Peyer's patch (tissue), 4 donors: Measurements from ENCODE around the gene FAM177B. TPM values are rescaled to one million over a fixed set of nuclear protein-coding genes. Genes with fewer than 3 reads are reported as not detected.
A peak's percentile ranks its signal among the peaks of the same experiment; 100 is the strongest.

Source experiments
- DNase-seq, 3 donors: peaks; one replicate each; pipeline ENCODE4 v3.0.0-alpha.2; 2017 to 2019
- H3K27ac ChIP-seq, 4 donors: fragments of 200-600 bp; sonication (generic); one replicate each; pipeline ENCODE4 v1.5.1; 2016 to 2019
- H3K27me3 ChIP-seq, 2 donors: fragments of 200-600 bp; sonication (generic); one replicate each; pipeline ENCODE4 v1.5.1; 2019
- H3K36me3 ChIP-seq, 3 donors: fragments of 200-600 bp; sonication (generic); one replicate each; pipeline ENCODE4 v1.5.1; 2016 to 2019
- H3K4me1 ChIP-seq, 4 donors: fragments of 200-600 bp; sonication (generic); one replicate each; pipeline ENCODE4 v1.5.1; 2016 to 2019
- H3K4me3 ChIP-seq, 4 donors: fragments of 200-600 bp; sonication (generic); 1 replicate in 3 of 4; 2 replicates in 1 of 4; pipeline ENCODE4 v1.5.1; 2016 to 2019; ENCODE audit warnings: mild to moderate bottlenecking in 1 of 4
- H3K9me3 ChIP-seq, 4 donors: fragments of 200-600 bp; sonication (generic); one replicate each; pipeline ENCODE4 v1.5.1; 2016 to 2019; ENCODE audit warnings: mild to moderate bottlenecking in 1 of 4
- POLR2A ChIP-seq, 2 donors: fragments of 450-650 bp; IDR thresholded peaks; one replicate each; pipeline ENCODE4 v1.5.1; 2017; ENCODE audit warnings: antibody characterized with exemption in 2 of 2, mild to moderate bottlenecking in 2 of 2, moderate library complexity in 2 of 2
- total RNA-seq, 4 donors: library from RNA; depleted of rRNA; stranded (reverse); fragments of >200 nt; gene quantifications; one replicate each; pipeline ENCODE4 v1.1.0, GENCODE V29; 2016
- TF ChIP-seq, protein P1 (sequence below), 6 experiments: fragments of 450-650 bp in 4 of 6; fragments of 200-600 bp in 2 of 6; sonication (generic) in 1 of 6; IDR thresholded peaks; one replicate each; pipeline ENCODE4 v1.5.1; 2017 to 2019; ENCODE audit warnings: antibody characterized with exemption in 6 of 6, mild to moderate bottlenecking in 3 of 6, moderate library complexity in 1 of 6

The FAM177B gene
- total RNA-seq, 4 donors from 2014 or later = 14.9 to 40.4 (median 19.6) TPM

DNA sequence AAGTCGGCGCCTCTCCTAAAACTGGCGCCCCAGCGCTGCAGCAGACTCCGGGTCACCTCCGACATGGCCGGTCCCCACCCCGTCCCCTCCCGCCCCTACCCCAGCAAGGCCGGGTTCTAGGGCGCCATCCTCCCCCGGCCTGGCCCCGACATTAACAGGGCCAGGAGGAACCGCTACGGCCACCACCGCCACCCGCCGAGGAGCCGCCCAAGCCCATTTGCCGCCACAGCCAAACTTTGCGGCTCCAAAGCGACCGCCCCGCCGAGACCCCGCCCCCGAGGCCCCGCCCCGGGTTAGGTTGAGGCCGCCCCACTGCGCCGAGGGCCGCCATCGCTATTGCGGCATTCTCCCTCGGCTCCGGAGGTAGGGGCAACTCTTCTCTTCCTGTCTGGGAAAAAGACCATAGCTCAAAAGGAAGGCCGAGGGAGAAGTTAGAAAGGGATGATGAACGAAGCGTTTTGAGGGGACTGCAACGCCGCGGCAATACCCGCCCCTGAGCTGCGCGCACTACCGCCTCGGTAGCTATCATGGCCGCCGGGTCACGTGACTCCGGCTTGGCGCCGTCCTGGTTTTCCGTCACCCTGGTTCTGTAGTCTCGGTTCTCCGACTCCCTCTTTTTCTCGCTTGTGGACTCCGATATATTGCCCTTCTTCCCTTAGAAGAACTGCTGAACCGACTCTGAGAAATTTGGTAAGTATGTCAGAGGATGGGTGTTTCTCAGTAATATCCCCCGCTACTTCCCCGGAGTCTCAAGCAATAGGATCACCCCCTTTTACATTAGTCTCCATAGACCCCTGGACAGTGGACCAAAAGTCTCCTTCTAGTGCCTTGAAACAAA, 24.5 kb upstream of the FAM177B start, which contains the start of the genes AIDA and BROX:
Gene AIDA, minus strand, starts transcription at position 239 of the 838 bp plus-strand sequence. Its CDS starts 174 bp downstream, at position 65.
Gene BROX, plus strand, starts transcription at position 312 of the 838 bp plus-strand sequence. CDS start 3,136 bp downstream, outside the sequence.
- Histone ChIP-seq H3K4me3 (peak within 1 kb of the TSS; percentile 58 to 94 (median 80)), H3K36me3 (peaks cover 0 to 26% (median 0%) of the 10 kb centered on the region in 3 donors), H3K27ac (peak within 1 kb of the TSS; percentile 87 to 98 (median 96)), H3K4me1 (peaks cover 0 to 18% (median 5%) of the 10 kb centered on the region in 4 donors), H3K27me3 (no peaks in the 10 kb centered on the region), H3K9me3 (no peaks in the 10 kb centered on the region)
- DNase-seq = peak; percentile 94 to 98 (median 97)
- TF ChIP-seq, protein P1, sequence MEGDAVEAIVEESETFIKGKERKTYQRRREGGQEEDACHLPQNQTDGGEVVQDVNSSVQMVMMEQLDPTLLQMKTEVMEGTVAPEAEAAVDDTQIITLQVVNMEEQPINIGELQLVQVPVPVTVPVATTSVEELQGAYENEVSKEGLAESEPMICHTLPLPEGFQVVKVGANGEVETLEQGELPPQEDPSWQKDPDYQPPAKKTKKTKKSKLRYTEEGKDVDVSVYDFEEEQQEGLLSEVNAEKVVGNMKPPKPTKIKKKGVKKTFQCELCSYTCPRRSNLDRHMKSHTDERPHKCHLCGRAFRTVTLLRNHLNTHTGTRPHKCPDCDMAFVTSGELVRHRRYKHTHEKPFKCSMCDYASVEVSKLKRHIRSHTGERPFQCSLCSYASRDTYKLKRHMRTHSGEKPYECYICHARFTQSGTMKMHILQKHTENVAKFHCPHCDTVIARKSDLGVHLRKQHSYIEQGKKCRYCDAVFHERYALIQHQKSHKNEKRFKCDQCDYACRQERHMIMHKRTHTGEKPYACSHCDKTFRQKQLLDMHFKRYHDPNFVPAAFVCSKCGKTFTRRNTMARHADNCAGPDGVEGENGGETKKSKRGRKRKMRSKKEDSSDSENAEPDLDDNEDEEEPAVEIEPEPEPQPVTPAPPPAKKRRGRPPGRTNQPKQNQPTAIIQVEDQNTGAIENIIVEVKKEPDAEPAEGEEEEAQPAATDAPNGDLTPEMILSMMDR (IDR thresholded peaks at IDR 0.05) = no peak
- peak; percentile 23 to 48 for TF ChIP-seq POLR2A (IDR thresholded peaks at IDR 0.05)

DNA sequence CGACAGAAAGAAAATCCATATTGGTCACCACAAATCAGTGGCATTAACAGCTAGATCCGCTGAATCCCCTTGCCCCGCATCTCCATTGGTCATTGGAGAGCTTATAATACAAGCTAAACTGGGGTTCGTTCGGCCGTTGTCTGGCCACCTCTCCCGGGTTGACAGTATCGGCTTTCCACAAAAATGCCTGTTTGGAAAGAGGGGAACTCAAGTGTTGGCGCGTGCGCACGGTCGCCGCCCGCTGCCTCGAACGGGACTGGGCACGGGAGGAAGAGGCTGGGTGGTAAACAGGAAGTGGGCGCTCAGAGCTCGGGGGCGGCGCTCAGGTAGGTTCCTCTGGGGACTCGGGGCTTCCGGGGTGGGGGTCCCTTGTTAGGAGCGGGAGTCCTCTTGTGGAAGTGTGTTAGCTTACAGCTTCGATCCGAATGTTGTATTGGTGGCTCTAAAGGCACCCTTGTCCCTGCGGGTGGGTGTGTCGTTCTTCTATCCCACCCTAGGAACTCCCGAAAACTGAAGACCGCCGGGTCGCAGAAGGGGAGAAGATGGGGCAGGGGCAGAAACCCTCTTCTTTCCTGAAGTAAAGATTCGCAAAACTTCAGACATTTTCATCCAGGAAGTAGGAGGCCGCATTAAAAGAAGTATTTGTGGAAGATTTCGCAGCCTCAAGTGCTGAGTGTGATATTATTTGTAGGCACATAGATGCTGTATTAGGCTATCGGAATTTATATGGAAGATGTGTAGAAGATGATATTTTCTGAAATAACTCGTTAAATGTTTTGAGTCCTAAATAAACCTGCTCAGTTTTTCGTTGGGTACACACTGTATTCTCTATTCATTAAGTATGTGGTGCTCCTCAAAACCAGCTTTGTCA, 23.7 kb upstream of the FAM177B start:
- peak; percentile 92 to 98 (median 97) for DNase-seq
- Histone ChIP-seq H3K4me1 (peaks cover 0 to 18% (median 5%) of the 10 kb centered on the region in 4 donors), H3K27me3 (no peaks in the 10 kb centered on the region), H3K9me3 (no peaks in the 10 kb centered on the region), H3K36me3 (peaks cover 0 to 34% (median 0%) of the 10 kb centered on the region in 3 donors), H3K27ac (peak overlapping the region; percentile 87 to 98 (median 96)), H3K4me3 (peak overlapping the region; percentile 58 to 94 (median 80))
- TF ChIP-seq, protein P1 (IDR thresholded peaks at IDR 0.05) = peak in 1 of 6 experiments; percentile 1
- peak; percentile 32 to 50 for TF ChIP-seq POLR2A (IDR thresholded peaks at IDR 0.05)

DNA sequence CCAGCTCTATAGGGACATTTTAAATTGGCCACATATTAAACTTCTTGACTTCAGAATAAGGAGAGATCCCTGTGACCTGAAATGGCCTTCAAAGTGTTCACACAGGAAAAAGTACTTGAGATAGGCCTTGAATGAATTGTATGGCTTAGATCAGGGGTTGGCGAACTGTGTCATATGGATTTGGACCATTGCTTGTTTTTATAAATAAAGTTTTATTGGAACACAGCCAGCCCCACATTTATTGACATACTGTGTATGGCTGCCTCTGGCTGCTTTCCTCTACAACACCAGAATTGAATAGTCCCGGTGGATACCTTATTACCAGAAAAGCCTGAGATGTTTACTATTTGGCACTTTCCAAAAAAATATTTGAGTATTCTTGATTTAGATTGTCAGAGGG, 20.6 kb upstream of the FAM177B start:
- peaks cover 0 to 63% (median 0%) of the 10 kb centered on the region in 3 donors for H3K36me3 ChIP-seq
- no peak for DNase-seq

DNA sequence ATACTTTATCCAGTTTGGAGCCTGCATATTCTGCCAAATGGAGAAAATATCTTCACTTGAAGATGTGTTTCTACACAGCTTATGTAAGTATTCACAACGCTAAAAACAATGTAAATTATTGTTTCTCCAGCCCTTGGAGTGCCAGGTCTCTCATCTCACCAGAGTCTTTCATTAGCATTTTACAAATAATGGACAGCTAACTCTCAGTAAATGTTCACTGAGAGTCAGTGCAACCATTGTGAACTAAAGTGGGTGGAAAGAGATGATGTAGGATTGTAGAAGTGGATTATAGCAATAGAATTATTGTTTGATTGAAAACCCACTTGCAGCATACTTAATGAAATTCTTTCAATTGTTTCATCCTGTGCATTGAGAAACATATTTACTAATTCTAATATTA, 8.3 kb upstream of the FAM177B start:
- peaks cover 0 to 100% (median 0%) of the 10 kb centered on the region in 3 donors for H3K36me3 ChIP-seq
- H3K4me1 ChIP-seq = peaks cover 0 to 3% (median 0%) of the 10 kb centered on the region in 4 donors
- TF ChIP-seq, protein P1 (IDR thresholded peaks at IDR 0.05) = no peak
- TF ChIP-seq POLR2A (IDR thresholded peaks at IDR 0.05) = no peak
- H3K4me3 ChIP-seq = no peak overlapping the region
- H3K27me3 ChIP-seq = no peaks in the 10 kb centered on the region
- no peaks in the 10 kb centered on the region for H3K9me3 ChIP-seq
- H3K27ac ChIP-seq = no peak overlapping the region
- no peak for DNase-seq

More for the DNA sequence above, 20.6 kb upstream of the FAM177B start:
- Histone ChIP-seq H3K9me3 (no peaks in the 10 kb centered on the region), H3K27me3 (no peaks in the 10 kb centered on the region), H3K4me3 (no peak overlapping the region), H3K27ac (no peak overlapping the region), H3K4me1 (peaks cover 0 to 11% (median 0%) of the 10 kb centered on the region in 4 donors)
- TF ChIP-seq, protein P1 (IDR thresholded peaks at IDR 0.05) = no peak

DNA sequence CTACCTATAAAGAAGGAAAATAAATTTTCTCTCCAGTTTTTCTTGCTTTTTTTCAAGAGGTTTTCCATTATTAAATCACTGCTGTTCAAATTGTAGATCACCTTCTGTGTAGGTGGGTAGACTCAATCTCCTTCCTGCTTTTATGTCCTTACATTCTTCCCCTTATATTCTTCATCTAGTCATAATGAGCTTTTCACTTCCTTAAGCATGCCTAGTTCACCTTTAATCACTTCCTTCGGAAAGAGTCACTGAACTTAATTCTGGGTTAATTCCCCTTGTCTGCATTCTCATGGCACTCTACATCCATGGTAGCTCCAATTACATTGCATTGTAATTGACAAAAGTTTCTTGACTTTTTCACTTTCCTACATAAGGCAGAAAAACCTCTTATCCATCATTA, 6.1 kb upstream of the FAM177B start:
- H3K9me3 ChIP-seq = no peaks in the 10 kb centered on the region
- no peak overlapping the region for H3K4me3 ChIP-seq
- H3K27ac ChIP-seq = peak overlapping the region in 2 of 4 donors; percentile 21 to 80
- TF ChIP-seq, protein P1 (IDR thresholded peaks at IDR 0.05) = no peak
- TF ChIP-seq POLR2A (IDR thresholded peaks at IDR 0.05) = no peak
- no peak for DNase-seq
- peaks cover 0 to 97% (median 0%) of the 10 kb centered on the region in 3 donors for H3K36me3 ChIP-seq
- H3K4me1 ChIP-seq = peaks cover 0 to 9% (median 0%) of the 10 kb centered on the region in 4 donors
- no peaks in the 10 kb centered on the region for H3K27me3 ChIP-seq
